ENCODE measurements around the gene RPTOR. TPM values are rescaled to one million over a fixed set of nuclear protein-coding genes. Genes with fewer than 3 reads are reported as not detected.
"Not testable (repeated sequence)": the region's sequence is repeated elsewhere in the genome, so short reads cannot be mapped to it uniquely, and the experiment has no call there.

Gene RPTOR
- total and polyA plus RNA-seq, 4 experiments from 2014 or later = 2.4 to 51.8 (median 29.6) TPM

- ChIA-PET POLR2A (ENCODE audit: partially characterized antibody) (interaction anchor here (1.0 to 3.9 kb wide), 6 partner anchors 14 to 131 kb away, joined by 3 to 43 read pairs (median 12); no protein-coding TSS in a partner anchor), CTCF (ENCODE audit: partially characterized antibody) (no interaction called here)
- Mint-ChIP-seq H3K4me1 (peaks cover 59 to 86% (median 73%) of the 10 kb centered on the region in 4 donors), H3K27ac (peak overlapping the region; percentile 89 to 96 (median 94)), H3K4me3 (peak overlapping the region; percentile 73 to 87 (median 80)), H3K27me3 (no peaks in the 10 kb centered on the region), H3K9me3 (no peaks in the 10 kb centered on the region), H3K36me3 (peaks cover 10 to 13% of the 10 kb centered on the region in 2 donors)
- Histone ChIP-seq H3K36me3 (ENCODE audit: insufficient read depth, low read length) (no peaks in the 10 kb centered on the region), H3K9me3 (ENCODE audit: control insufficient read depth in 1 of 2, low read length in 2 of 2) (no peaks in the 10 kb centered on the region), H3K27me3 (ENCODE audit: insufficient read depth, low read length) (no peaks in the 10 kb centered on the region), H3K4me3 (ENCODE audit: low read length in 2 of 2) (peak overlapping the region in 1 of 2 donors; percentile 27), H3K4me1 (ENCODE audit: insufficient read depth, low read length) (peaks cover 72% of the 10 kb centered on the region), H3K27ac (ENCODE audit: low read depth, low read length) (peak overlapping the region; percentile 49)
- intact Hi-C loops (cut with micrococcal nuclease) = loop anchor here (5.0 kb wide), 1 partner anchor 131 kb away; no protein-coding TSS in a partner anchor
- DNase-seq = peak; percentile 45 to 87 (median 53)
Observed at GRCh38 chr17:80761110-80761871, 216.7 kb downstream of the RPTOR start.

GRCh38 chr17:80762076-80762475 is 217.4 kb downstream of the RPTOR start:
- ChIA-PET CTCF (ENCODE audit: partially characterized antibody) (no interaction called here), POLR2A (ENCODE audit: partially characterized antibody) (interaction anchor here (0.6 to 3.9 kb wide), 8 partner anchors 14 to 1756 kb away, joined by 3 to 43 read pairs (median 7); no protein-coding TSS in a partner anchor)
- Histone ChIP-seq H3K9me3 (ENCODE audit: control insufficient read depth in 1 of 2, low read length in 2 of 2) (no peaks in the 10 kb centered on the region), H3K36me3 (ENCODE audit: insufficient read depth, low read length) (no peaks in the 10 kb centered on the region), H3K27me3 (ENCODE audit: insufficient read depth, low read length) (no peaks in the 10 kb centered on the region), H3K27ac (ENCODE audit: low read depth, low read length) (peak overlapping the region; percentile 49), H3K4me3 (ENCODE audit: low read length in 2 of 2) (no peak overlapping the region), H3K4me1 (ENCODE audit: insufficient read depth, low read length) (peaks cover 80% of the 10 kb centered on the region)
- H3K4me1 Mint-ChIP-seq = peaks cover 61 to 92% (median 77%) of the 10 kb centered on the region in 4 donors
- H3K36me3 Mint-ChIP-seq = peaks cover 3 to 10% of the 10 kb centered on the region in 2 donors
- H3K4me3 Mint-ChIP-seq = peak overlapping the region; percentile 73 to 87 (median 80)
- no peaks in the 10 kb centered on the region for H3K9me3 Mint-ChIP-seq
- intact Hi-C loops (cut with micrococcal nuclease) = loop anchor here (5.0 kb wide), 1 partner anchor 130 kb away; no protein-coding TSS in a partner anchor
- H3K27me3 Mint-ChIP-seq = no peaks in the 10 kb centered on the region
- DNase-seq = no peak
- H3K27ac Mint-ChIP-seq = peak overlapping the region; percentile 89 to 96 (median 94)

GRCh38 chr17:80763293-80763867 is 218.7 kb downstream of the RPTOR start:
- Mint-ChIP-seq H3K4me1 (peaks cover 58 to 87% (median 71%) of the 10 kb centered on the region in 4 donors), H3K27me3 (no peaks in the 10 kb centered on the region), H3K36me3 (peaks cover 0 to 2% of the 10 kb centered on the region in 2 donors), H3K27ac (peak overlapping the region; percentile 37 to 89 (median 86)), H3K9me3 (no peaks in the 10 kb centered on the region), H3K4me3 (peak overlapping the region in 7 of 8 donors; percentile 12 to 83 (median 44))
- Histone ChIP-seq H3K4me3 (ENCODE audit: low read length in 2 of 2) (no peak overlapping the region), H3K36me3 (ENCODE audit: insufficient read depth, low read length) (no peaks in the 10 kb centered on the region), H3K27me3 (ENCODE audit: insufficient read depth, low read length) (no peaks in the 10 kb centered on the region), H3K4me1 (ENCODE audit: insufficient read depth, low read length) (peaks cover 79% of the 10 kb centered on the region), H3K9me3 (ENCODE audit: control insufficient read depth in 1 of 2, low read length in 2 of 2) (no peaks in the 10 kb centered on the region), H3K27ac (ENCODE audit: low read depth, low read length) (peak overlapping the region; percentile 36)
- intact Hi-C loops (cut with micrococcal nuclease) = loop anchor here (5.0 kb wide), 1 partner anchor 129 kb away; no protein-coding TSS in a partner anchor
- ChIA-PET POLR2A (ENCODE audit: partially characterized antibody) (interaction anchor here (0.6 to 3.9 kb wide), 13 partner anchors 12 to 131 kb away, joined by 3 to 43 read pairs (median 5); no protein-coding TSS in a partner anchor), CTCF (ENCODE audit: partially characterized antibody) (interaction anchor here (1.1 to 1.6 kb wide), 5 partner anchors 19 to 136 kb away, joined by 3 to 5 read pairs (median 4); no protein-coding TSS in a partner anchor)
- no peak for DNase-seq

- H3K9me3 ChIP-seq (ENCODE audit: control insufficient read depth in 1 of 2, low read length in 2 of 2); H3K36me3 Mint-ChIP-seq; H3K27me3 ChIP-seq (ENCODE audit: insufficient read depth, low read length); H3K9me3 Mint-ChIP-seq; H3K36me3 ChIP-seq (ENCODE audit: insufficient read depth, low read length); H3K27me3 Mint-ChIP-seq: not testable (repeated sequence)
- ChIA-PET CTCF (ENCODE audit: partially characterized antibody) (interaction anchor here (0.9 to 2.1 kb wide), 3 partner anchors 15 to 26 kb away, joined by 3 to 7 read pairs (median 3); no protein-coding TSS in a partner anchor), POLR2A (ENCODE audit: partially characterized antibody) (interaction anchor here (1.2 to 4.2 kb wide), 5 partner anchors 10 to 127 kb away, joined by 3 to 32 read pairs (median 12); no protein-coding TSS in a partner anchor)
- Mint-ChIP-seq H3K4me1 (peaks cover 55 to 82% (median 68%) of the 10 kb centered on the region in 4 donors), H3K27ac (peak overlapping the region; percentile 89 to 96 (median 92)), H3K4me3 (peak overlapping the region; percentile 62 to 88 (median 80))
- Histone ChIP-seq H3K4me1 (ENCODE audit: insufficient read depth, low read length) (peaks cover 66% of the 10 kb centered on the region), H3K4me3 (ENCODE audit: low read length in 2 of 2) (peak overlapping the region in 1 of 2 donors; percentile 39), H3K27ac (ENCODE audit: low read depth, low read length) (peak overlapping the region; percentile 53)
- peak in 3 of 5 donors; percentile 31 to 44 (median 41) for DNase-seq
- intact Hi-C loops (cut with micrococcal nuclease) = loop anchor here (1.0 to 5.0 kb wide), 3 partner anchors 17 to 128 kb away; no protein-coding TSS in a partner anchor
Observed at GRCh38 chr17:80764627-80765145, 220.0 kb downstream of the RPTOR start.

GRCh38 chr17:80765241-80765961 is 220.8 kb downstream of the RPTOR start:
- Mint-ChIP-seq H3K4me3 (peak overlapping the region; percentile 62 to 88 (median 80)), H3K4me1 (peaks cover 51 to 78% (median 65%) of the 10 kb centered on the region in 4 donors), H3K27me3 (no peaks in the 10 kb centered on the region), H3K27ac (peak overlapping the region; percentile 89 to 96 (median 92)), H3K36me3 (peaks cover 0 to under 1% of the 10 kb centered on the region in 2 donors), H3K9me3 (no peaks in the 10 kb centered on the region)
- Histone ChIP-seq H3K4me1 (ENCODE audit: insufficient read depth, low read length) (peaks cover 59% of the 10 kb centered on the region), H3K4me3 (ENCODE audit: low read length in 2 of 2) (peak overlapping the region in 1 of 2 donors; percentile 39), H3K36me3 (ENCODE audit: insufficient read depth, low read length) (no peaks in the 10 kb centered on the region), H3K9me3 (ENCODE audit: control insufficient read depth in 1 of 2, low read length in 2 of 2) (no peaks in the 10 kb centered on the region), H3K27me3 (ENCODE audit: insufficient read depth, low read length) (no peaks in the 10 kb centered on the region), H3K27ac (ENCODE audit: low read depth, low read length) (peak overlapping the region; percentile 53)
- POLR2A ChIA-PET (ENCODE audit: partially characterized antibody) = interaction anchor here (0.7 to 4.2 kb wide), 11 partner anchors 9 to 221 kb away, joined by 3 to 32 read pairs (median 5); partner anchors contain the start of gene RPTOR
- DNase-seq = peak in 2 of 5 donors; percentile 30 to 46
- CTCF ChIA-PET (ENCODE audit: partially characterized antibody) = interaction anchor here (0.9 to 2.1 kb wide), 5 partner anchors 9 to 45 kb away, joined by 3 to 7 read pairs (median 3); no protein-coding TSS in a partner anchor
- intact Hi-C loops (cut with micrococcal nuclease) = loop anchor here (1.0 to 2.0 kb wide), 2 partner anchors 16 to 67 kb away; no protein-coding TSS in a partner anchor

GRCh38 chr17:80766290-80766855 is 221.7 kb downstream of the RPTOR start:
- peaks cover 49% of the 10 kb centered on the region for H3K4me1 ChIP-seq (ENCODE audit: insufficient read depth, low read length)

More at GRCh38 chr17:80766290-80766855, 221.7 kb downstream of the RPTOR start:
- ChIA-PET POLR2A (ENCODE audit: partially characterized antibody) (interaction anchor here (0.9 to 4.2 kb wide), 9 partner anchors 8 to 222 kb away, joined by 3 to 32 read pairs (median 5); partner anchors contain the start of gene RPTOR), CTCF (ENCODE audit: partially characterized antibody) (interaction anchor here (1.0 to 2.1 kb wide), 4 partner anchors 8 to 44 kb away, joined by 3 to 7 read pairs (median 3); no protein-coding TSS in a partner anchor)
- Histone ChIP-seq H3K4me3 (ENCODE audit: low read length in 2 of 2) (no peak overlapping the region), H3K9me3 (ENCODE audit: control insufficient read depth in 1 of 2, low read length in 2 of 2) (no peaks in the 10 kb centered on the region), H3K27ac (ENCODE audit: low read depth, low read length) (peak overlapping the region; percentile 53), H3K36me3 (ENCODE audit: insufficient read depth, low read length) (no peaks in the 10 kb centered on the region), H3K27me3 (ENCODE audit: insufficient read depth, low read length) (no peaks in the 10 kb centered on the region)
- Mint-ChIP-seq H3K36me3 (peaks cover 9 to 10% of the 10 kb centered on the region in 2 donors), H3K4me3 (peak overlapping the region in 5 of 8 donors; percentile 8 to 87 (median 76)), H3K27me3 (no peaks in the 10 kb centered on the region), H3K9me3 (no peaks in the 10 kb centered on the region), H3K4me1 (peaks cover 46 to 76% (median 61%) of the 10 kb centered on the region in 4 donors), H3K27ac (peak overlapping the region; percentile 89 to 96 (median 92))
- intact Hi-C loops (cut with micrococcal nuclease) = no loop called here
- DNase-seq = no peak

Data from CD4-positive, alpha-beta memory T cell (primary cell).